Measurements from ENCODE around the gene TRAF7. TPM values are rescaled to one million over a fixed set of nuclear protein-coding genes. Genes with fewer than 3 reads are reported as not detected.
A peak's percentile ranks its signal among the peaks of the same experiment; 100 is the strongest.

Gene TRAF7
- total RNA-seq, 2 experiments from 2014 or later = 77.1 to 80.3 TPM

- POLR2A ChIA-PET = no interaction called here
- no peaks in the 10 kb centered on the region for H3K4me1 Mint-ChIP-seq (ENCODE audit: low read depth)
- no peaks in the 10 kb centered on the region for H3K27me3 Mint-ChIP-seq
- H3K36me3 Mint-ChIP-seq = peaks cover 15% of the 10 kb centered on the region
- no peak overlapping the region for H3K27ac Mint-ChIP-seq
- intact Hi-C loops (cut with micrococcal nuclease) = no loop called here
- no peak overlapping the region for H3K4me3 Mint-ChIP-seq
- DNase-seq = no peak
- CTCF ChIA-PET = no interaction called here
- no peaks in the 10 kb centered on the region for H3K9me3 Mint-ChIP-seq
These were observed 20.5 kb downstream of the TRAF7 start for GRCh38 chr16:2176047-2176446.

- intact Hi-C loops (cut with micrococcal nuclease) = no loop called here
- no peak for DNase-seq
- ChIA-PET CTCF (no interaction called here), POLR2A (no interaction called here)
- no peak overlapping the region for H3K4me3 Mint-ChIP-seq
- H3K27me3 Mint-ChIP-seq = no peaks in the 10 kb centered on the region
- no peak overlapping the region for H3K27ac Mint-ChIP-seq
- no peaks in the 10 kb centered on the region for H3K9me3 Mint-ChIP-seq
- peaks cover 15% of the 10 kb centered on the region for H3K36me3 Mint-ChIP-seq
- no peaks in the 10 kb centered on the region for H3K4me1 Mint-ChIP-seq (ENCODE audit: low read depth)
These were observed 21.5 kb downstream of the TRAF7 start for GRCh38 chr16:2177101-2177500.

- POLR2A ChIA-PET = no interaction called here
- DNase-seq = no peak
- Mint-ChIP-seq H3K9me3 (no peaks in the 10 kb centered on the region), H3K27ac (no peak overlapping the region), H3K4me1 (ENCODE audit: low read depth) (no peaks in the 10 kb centered on the region), H3K4me3 (no peak overlapping the region), H3K27me3 (no peaks in the 10 kb centered on the region), H3K36me3 (peaks cover 15% of the 10 kb centered on the region)
- intact Hi-C loops (cut with micrococcal nuclease) = no loop called here
- CTCF ChIA-PET = no interaction called here
These were observed 22.0 kb downstream of the TRAF7 start for GRCh38 chr16:2177561-2177960.

- Mint-ChIP-seq H3K36me3 (peaks cover 14% of the 10 kb centered on the region), H3K4me3 (no peak overlapping the region), H3K27ac (no peak overlapping the region), H3K9me3 (no peaks in the 10 kb centered on the region), H3K4me1 (ENCODE audit: low read depth) (no peaks in the 10 kb centered on the region), H3K27me3 (no peaks in the 10 kb centered on the region)
- peak; percentile 52 for DNase-seq
- CTCF ChIA-PET = no interaction called here
- POLR2A ChIA-PET = no interaction called here
- intact Hi-C loops (cut with micrococcal nuclease) = no loop called here
These were observed 22.9 kb downstream of the TRAF7 start for GRCh38 chr16:2178321-2179106.

- POLR2A ChIA-PET = no interaction called here
- intact Hi-C loops (cut with micrococcal nuclease) = no loop called here
These were observed 23.5 kb downstream of the TRAF7 start for GRCh38 chr16:2179107-2179501.

GRCh38 chr16:2179576-2179975 lies 24.0 kb downstream of the TRAF7 start:
- intact Hi-C loops (cut with micrococcal nuclease) = no loop called here
- CTCF ChIA-PET = no interaction called here

More at GRCh38 chr16:2179107-2179501, 23.5 kb downstream of the TRAF7 start:
- CTCF ChIA-PET = no interaction called here
- Mint-ChIP-seq H3K27me3 (no peaks in the 10 kb centered on the region), H3K36me3 (peaks cover 10% of the 10 kb centered on the region), H3K4me1 (ENCODE audit: low read depth) (no peaks in the 10 kb centered on the region), H3K4me3 (no peak overlapping the region), H3K27ac (no peak overlapping the region), H3K9me3 (no peaks in the 10 kb centered on the region)
- no peak for DNase-seq

GRCh38 chr16:2180461-2180860 lies 24.9 kb downstream of the TRAF7 start:
- Mint-ChIP-seq H3K4me3 (no peak overlapping the region), H3K27ac (no peak overlapping the region), H3K36me3 (peaks cover 9% of the 10 kb centered on the region), H3K9me3 (no peaks in the 10 kb centered on the region), H3K27me3 (no peaks in the 10 kb centered on the region), H3K4me1 (ENCODE audit: low read depth) (no peaks in the 10 kb centered on the region)
- DNase-seq = no peak
- ChIA-PET POLR2A (no interaction called here), CTCF (no interaction called here)
- intact Hi-C loops (cut with micrococcal nuclease) = no loop called here

More at GRCh38 chr16:2179576-2179975, 24.0 kb downstream of the TRAF7 start:
- Mint-ChIP-seq H3K36me3 (peaks cover 9% of the 10 kb centered on the region), H3K4me1 (ENCODE audit: low read depth) (no peaks in the 10 kb centered on the region), H3K27me3 (no peaks in the 10 kb centered on the region), H3K9me3 (no peaks in the 10 kb centered on the region), H3K4me3 (no peak overlapping the region), H3K27ac (no peak overlapping the region)
- DNase-seq = no peak
- POLR2A ChIA-PET = no interaction called here

GRCh38 chr16:2180962-2181923 lies 25.7 kb downstream of the TRAF7 start:
- no peak overlapping the region for H3K4me3 Mint-ChIP-seq
- ChIA-PET POLR2A (no interaction called here), CTCF (no interaction called here)
- peaks cover 4% of the 10 kb centered on the region for H3K36me3 Mint-ChIP-seq
- H3K9me3 Mint-ChIP-seq = no peaks in the 10 kb centered on the region
- H3K27ac Mint-ChIP-seq = no peak overlapping the region
- H3K27me3 Mint-ChIP-seq = no peaks in the 10 kb centered on the region
- H3K4me1 Mint-ChIP-seq (ENCODE audit: low read depth) = no peaks in the 10 kb centered on the region
- intact Hi-C loops (cut with micrococcal nuclease) = no loop called here
- no peak for DNase-seq

- no peak for DNase-seq
- ChIA-PET CTCF (no interaction called here), POLR2A (no interaction called here)
- H3K36me3 Mint-ChIP-seq = peaks cover 3% of the 10 kb centered on the region
- intact Hi-C loops (cut with micrococcal nuclease) = no loop called here
- H3K27me3 Mint-ChIP-seq = no peaks in the 10 kb centered on the region
- no peak overlapping the region for H3K4me3 Mint-ChIP-seq
- H3K9me3 Mint-ChIP-seq = no peaks in the 10 kb centered on the region
- H3K27ac Mint-ChIP-seq = no peak overlapping the region
- H3K4me1 Mint-ChIP-seq (ENCODE audit: low read depth) = no peaks in the 10 kb centered on the region
These were observed 26.4 kb downstream of the TRAF7 start for GRCh38 chr16:2181952-2182351.

GRCh38 chr16:2183671-2184070 lies 28.1 kb downstream of the TRAF7 start:
- CTCF ChIA-PET = no interaction called here
- intact Hi-C loops (cut with micrococcal nuclease) = no loop called here
- Mint-ChIP-seq H3K27ac (no peak overlapping the region), H3K36me3 (no peaks in the 10 kb centered on the region), H3K27me3 (no peaks in the 10 kb centered on the region), H3K9me3 (no peaks in the 10 kb centered on the region), H3K4me1 (ENCODE audit: low read depth) (no peaks in the 10 kb centered on the region), H3K4me3 (no peak overlapping the region)
- DNase-seq = no peak
- POLR2A ChIA-PET = no interaction called here

- no peaks in the 10 kb centered on the region for H3K27me3 Mint-ChIP-seq
- H3K4me3 Mint-ChIP-seq = no peak overlapping the region
- intact Hi-C loops (cut with micrococcal nuclease) = no loop called here
- no peaks in the 10 kb centered on the region for H3K4me1 Mint-ChIP-seq (ENCODE audit: low read depth)
- POLR2A ChIA-PET = no interaction called here
- H3K27ac Mint-ChIP-seq = no peak overlapping the region
- no peaks in the 10 kb centered on the region for H3K9me3 Mint-ChIP-seq
- CTCF ChIA-PET = no interaction called here
- DNase-seq = no peak
- H3K36me3 Mint-ChIP-seq = no peaks in the 10 kb centered on the region
These were observed 28.8 kb downstream of the TRAF7 start for GRCh38 chr16:2184346-2184745.

GRCh38 chr16:2184962-2185361 lies 29.4 kb downstream of the TRAF7 start:
- POLR2A ChIA-PET = no interaction called here
- no peak for DNase-seq
- Mint-ChIP-seq H3K36me3 (no peaks in the 10 kb centered on the region), H3K4me3 (no peak overlapping the region), H3K9me3 (no peaks in the 10 kb centered on the region), H3K27me3 (no peaks in the 10 kb centered on the region), H3K27ac (no peak overlapping the region), H3K4me1 (ENCODE audit: low read depth) (no peaks in the 10 kb centered on the region)
- CTCF ChIA-PET = no interaction called here
- intact Hi-C loops (cut with micrococcal nuclease) = no loop called here

GRCh38 chr16:2186064-2186463 lies 30.5 kb downstream of the TRAF7 start:
- intact Hi-C loops (cut with micrococcal nuclease) = no loop called here
- CTCF ChIA-PET = no interaction called here
- DNase-seq = no peak
- Mint-ChIP-seq H3K27ac (no peak overlapping the region), H3K36me3 (no peaks in the 10 kb centered on the region), H3K4me3 (no peak overlapping the region), H3K9me3 (no peaks in the 10 kb centered on the region), H3K27me3 (no peaks in the 10 kb centered on the region), H3K4me1 (ENCODE audit: low read depth) (no peaks in the 10 kb centered on the region)
- POLR2A ChIA-PET = no interaction called here

All from activated CD4-positive, alpha-beta memory T cell treated with anti-CD3 and anti-CD28 coated beads for 36 hours (primary cell).